Chondrocyte (in vitro differentiated cells): ENCODE results near the gene SCD5. TPM values are rescaled to one million over a fixed set of nuclear protein-coding genes. Genes with fewer than 3 reads are reported as not detected.

Experiments used
- DNase-seq: peaks from one replicate; pipeline ENCODE4 v3.0.0; 2021; ENCODE audit warnings: mixed read lengths, low spot score
- H3K27ac Mint-ChIP-seq: one replicate; pipeline ENCODE4 v1.8.0; 2021; ENCODE audit warnings: mild to moderate bottlenecking, moderate library complexity, mixed read lengths; ENCODE audit not compliant: unreplicated experiment
- H3K27me3 Mint-ChIP-seq: 2 replicates; pipeline ENCODE4 v1.8.0; 2021; ENCODE audit warnings: low read depth, mixed read lengths
- H3K36me3 Mint-ChIP-seq: 2 replicates; pipeline ENCODE4 v1.8.0; 2021; ENCODE audit warnings: low read depth, mixed read lengths
- H3K4me1 Mint-ChIP-seq: 2 replicates; pipeline ENCODE4 v1.8.0; 2021; ENCODE audit warnings: low read depth, mild to moderate bottlenecking, mixed read lengths
- H3K4me3 Mint-ChIP-seq: one replicate; pipeline ENCODE4 v1.8.0; 2021; ENCODE audit warnings: mild to moderate bottlenecking, moderate library complexity, mixed read lengths; ENCODE audit not compliant: unreplicated experiment
- H3K9me3 Mint-ChIP-seq: 2 replicates; pipeline ENCODE4 v1.8.0; 2021; ENCODE audit warnings: low read depth, mixed read lengths
- total RNA-seq: library from RNA; stranded (reverse); gene quantifications from 3 replicates; pipeline ENCODE4 v1.2.1, GENCODE V29; 2021
- TF ChIP-seq, protein P1 (sequence below): fragments of 200-600 bp; sonication (generic); IDR thresholded peaks from 2 replicates; pipeline ENCODE4 v1.5.0; 2021; ENCODE audit warnings: antibody characterized with exemption, mild to moderate bottlenecking, moderate library complexity

Gene SCD5
- total RNA-seq, 1 donor from 2014 or later = 22.6 TPM

DNA sequence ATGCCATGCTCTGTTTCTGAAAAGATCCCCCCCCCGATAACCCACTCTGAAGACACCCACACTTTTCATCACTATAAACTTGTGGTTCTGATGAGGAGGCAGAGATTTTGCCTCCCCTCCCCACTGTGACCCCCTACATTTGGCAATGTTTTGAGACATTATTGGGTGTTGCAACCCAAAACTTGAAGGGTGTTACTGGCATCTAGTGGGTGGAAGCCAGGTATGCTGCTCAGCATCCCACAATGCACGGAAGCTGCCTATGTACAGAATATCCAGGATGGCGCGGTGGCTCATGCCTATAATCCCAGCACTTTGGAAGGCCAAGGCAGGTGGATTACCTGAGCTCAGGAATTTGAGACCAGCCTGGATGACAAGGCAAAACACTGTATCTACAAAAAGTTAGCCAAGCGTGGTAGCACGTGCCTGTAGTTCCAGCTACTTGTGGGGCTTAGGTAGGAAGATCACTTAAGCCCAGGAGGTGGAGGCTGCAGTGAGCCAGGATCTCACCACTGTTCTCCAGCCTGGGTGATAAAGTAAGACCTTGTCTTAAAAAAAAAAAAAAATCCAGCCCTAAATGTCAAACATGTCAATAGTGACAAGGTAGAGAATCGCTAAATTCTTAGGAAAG lies 87.3 kb downstream of the SCD5 start:
- Mint-ChIP-seq H3K4me1 (peaks cover 23% of the 10 kb centered on the region), H3K36me3 (no peaks in the 10 kb centered on the region), H3K4me3 (no peak overlapping the region), H3K27me3 (no peaks in the 10 kb centered on the region), H3K27ac (no peak overlapping the region), H3K9me3 (no peaks in the 10 kb centered on the region)
- TF ChIP-seq, protein P1, sequence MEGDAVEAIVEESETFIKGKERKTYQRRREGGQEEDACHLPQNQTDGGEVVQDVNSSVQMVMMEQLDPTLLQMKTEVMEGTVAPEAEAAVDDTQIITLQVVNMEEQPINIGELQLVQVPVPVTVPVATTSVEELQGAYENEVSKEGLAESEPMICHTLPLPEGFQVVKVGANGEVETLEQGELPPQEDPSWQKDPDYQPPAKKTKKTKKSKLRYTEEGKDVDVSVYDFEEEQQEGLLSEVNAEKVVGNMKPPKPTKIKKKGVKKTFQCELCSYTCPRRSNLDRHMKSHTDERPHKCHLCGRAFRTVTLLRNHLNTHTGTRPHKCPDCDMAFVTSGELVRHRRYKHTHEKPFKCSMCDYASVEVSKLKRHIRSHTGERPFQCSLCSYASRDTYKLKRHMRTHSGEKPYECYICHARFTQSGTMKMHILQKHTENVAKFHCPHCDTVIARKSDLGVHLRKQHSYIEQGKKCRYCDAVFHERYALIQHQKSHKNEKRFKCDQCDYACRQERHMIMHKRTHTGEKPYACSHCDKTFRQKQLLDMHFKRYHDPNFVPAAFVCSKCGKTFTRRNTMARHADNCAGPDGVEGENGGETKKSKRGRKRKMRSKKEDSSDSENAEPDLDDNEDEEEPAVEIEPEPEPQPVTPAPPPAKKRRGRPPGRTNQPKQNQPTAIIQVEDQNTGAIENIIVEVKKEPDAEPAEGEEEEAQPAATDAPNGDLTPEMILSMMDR = no peak
- DNase-seq = no peak

DNA sequence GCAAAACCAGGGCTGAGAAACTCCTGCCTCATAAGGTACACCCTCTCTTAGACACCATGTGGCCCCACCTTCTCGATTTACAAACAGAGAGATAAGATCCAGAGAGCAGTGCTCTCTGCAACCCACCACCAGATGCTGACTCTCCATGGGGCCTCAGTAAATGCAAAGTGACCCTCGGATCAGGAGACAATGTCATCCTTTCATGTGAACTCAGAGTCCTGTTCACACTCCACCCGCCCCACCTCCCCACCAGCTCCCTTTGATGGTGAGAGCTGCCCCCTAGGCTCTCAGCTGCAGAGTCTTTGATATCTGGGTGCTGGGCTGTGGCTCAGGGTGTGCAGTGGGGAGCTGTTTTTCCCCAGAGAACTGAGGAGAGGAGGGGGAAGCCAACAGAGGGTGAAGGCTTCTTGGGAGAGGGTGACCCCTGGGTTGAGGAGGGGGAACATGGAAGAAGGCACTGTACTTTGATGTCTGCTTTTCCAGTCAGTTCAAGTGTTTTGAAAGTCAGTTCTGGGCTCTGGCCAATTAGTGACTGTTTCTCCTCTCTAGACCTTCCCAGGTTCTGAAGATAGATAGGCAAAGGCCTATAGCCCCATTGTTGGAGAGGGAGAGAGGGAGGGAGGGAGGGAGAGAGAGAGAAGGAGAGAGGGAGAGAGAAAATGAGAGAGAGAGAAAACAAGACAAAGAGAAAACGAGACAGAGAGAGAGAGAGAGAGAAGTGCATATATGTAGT lies 88.2 kb downstream of the SCD5 start:
- Mint-ChIP-seq H3K4me1 (peaks cover 14% of the 10 kb centered on the region), H3K27me3 (no peaks in the 10 kb centered on the region), H3K27ac (no peak overlapping the region), H3K9me3 (no peaks in the 10 kb centered on the region), H3K4me3 (no peak overlapping the region), H3K36me3 (no peaks in the 10 kb centered on the region)
- TF ChIP-seq, protein P1 = no peak
- no peak for DNase-seq

DNA sequence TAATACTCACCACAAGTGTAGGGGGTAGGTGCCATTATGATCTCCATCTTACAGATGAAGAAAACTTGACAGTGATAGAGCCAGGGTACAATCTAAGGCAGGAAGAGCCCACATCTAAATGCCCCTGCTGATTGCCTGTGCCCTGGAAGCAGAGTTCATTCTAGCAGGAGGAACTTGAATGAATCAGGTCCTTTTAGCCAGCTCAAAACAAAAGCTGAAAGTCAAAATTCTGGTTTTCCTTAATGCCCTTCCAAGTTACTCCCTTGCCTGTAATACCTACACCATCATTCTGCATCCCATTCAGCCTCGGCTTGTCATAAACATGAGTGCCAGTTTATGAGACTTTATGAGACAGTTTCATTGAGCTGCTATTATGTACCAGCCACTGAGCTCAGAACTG lies 89.6 kb downstream of the SCD5 start:
- H3K27me3 Mint-ChIP-seq = no peaks in the 10 kb centered on the region
- peaks cover 3% of the 10 kb centered on the region for H3K36me3 Mint-ChIP-seq
- H3K4me3 Mint-ChIP-seq = no peak overlapping the region
- no peak for DNase-seq
- H3K4me1 Mint-ChIP-seq = peaks cover 9% of the 10 kb centered on the region
- no peak overlapping the region for H3K27ac Mint-ChIP-seq
- TF ChIP-seq, protein P1 = no peak
- no peaks in the 10 kb centered on the region for H3K9me3 Mint-ChIP-seq

DNA sequence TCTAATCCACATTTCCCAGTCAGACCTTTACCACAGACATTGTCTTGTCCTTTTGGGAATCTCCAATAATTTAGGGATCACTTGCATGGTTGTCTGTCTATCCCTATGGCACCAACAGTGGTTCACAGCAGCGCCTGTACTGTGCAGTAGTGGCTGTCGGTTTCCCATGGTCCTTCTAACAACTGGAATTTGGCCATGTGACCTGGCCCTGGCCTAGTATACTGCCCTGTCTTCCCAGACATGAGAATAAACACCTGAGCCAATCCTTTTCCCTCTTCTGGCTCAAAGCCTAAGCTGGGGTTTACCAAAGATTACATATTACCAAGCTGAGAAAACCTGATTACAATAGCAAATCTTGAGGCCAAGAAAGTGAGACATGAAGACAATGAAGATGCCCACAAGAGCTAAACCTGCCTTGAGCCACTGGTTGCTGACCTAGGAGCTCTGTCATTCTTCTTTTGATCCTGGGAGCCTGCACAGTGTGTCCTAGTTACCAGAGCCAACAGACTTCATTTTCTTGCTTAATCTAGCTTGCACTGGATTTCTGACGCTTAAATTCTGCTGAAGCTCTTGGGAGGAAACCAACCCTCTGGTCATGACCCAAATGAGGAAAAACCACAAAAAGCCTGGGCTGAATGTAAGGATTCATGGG lies 92.1 kb downstream of the SCD5 start:
- no peaks in the 10 kb centered on the region for H3K9me3 Mint-ChIP-seq
- no peaks in the 10 kb centered on the region for H3K27me3 Mint-ChIP-seq
- peaks cover 5% of the 10 kb centered on the region for H3K36me3 Mint-ChIP-seq
- no peak overlapping the region for H3K27ac Mint-ChIP-seq
- DNase-seq = no peak
- H3K4me1 Mint-ChIP-seq = peaks cover 5% of the 10 kb centered on the region
- TF ChIP-seq, protein P1 = no peak
- no peak overlapping the region for H3K4me3 Mint-ChIP-seq

DNA sequence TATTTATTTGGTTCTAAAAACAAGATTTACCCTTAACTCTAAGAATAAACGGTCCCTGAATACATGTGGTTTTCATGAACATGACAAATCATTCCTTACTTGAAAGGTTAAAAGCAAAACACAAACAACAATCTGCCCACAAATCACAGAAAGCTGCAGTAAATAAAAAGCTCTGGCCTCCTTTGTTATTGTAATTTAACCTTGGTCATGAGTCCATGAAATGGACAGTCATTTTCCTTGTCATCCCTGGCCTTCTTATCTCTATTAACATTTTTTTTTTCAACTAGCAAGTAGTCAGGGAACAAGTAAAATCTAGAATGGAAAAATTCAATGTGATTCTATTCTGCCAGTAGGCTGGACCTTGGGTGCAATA lies 92.7 kb downstream of the SCD5 start:
- DNase-seq = no peak

More for the DNA sequence above, 92.7 kb downstream of the SCD5 start:
- Mint-ChIP-seq H3K4me1 (peaks cover 5% of the 10 kb centered on the region), H3K4me3 (no peak overlapping the region), H3K36me3 (peaks cover 7% of the 10 kb centered on the region), H3K9me3 (no peaks in the 10 kb centered on the region), H3K27ac (no peak overlapping the region), H3K27me3 (no peaks in the 10 kb centered on the region)
- TF ChIP-seq, protein P1 = no peak
